HG03175 (cell line): Measurements from ENCODE around the gene SPG7.

Experiments
- ATAC-seq: cut with Tn5 transposase; IDR thresholded peaks from one replicate; pipeline ENCODE4 v1.9.1; 2021; ENCODE audit warnings: mild to moderate bottlenecking, moderate library complexity; ENCODE audit not compliant: unreplicated experiment

SPG7 gene

DNA sequence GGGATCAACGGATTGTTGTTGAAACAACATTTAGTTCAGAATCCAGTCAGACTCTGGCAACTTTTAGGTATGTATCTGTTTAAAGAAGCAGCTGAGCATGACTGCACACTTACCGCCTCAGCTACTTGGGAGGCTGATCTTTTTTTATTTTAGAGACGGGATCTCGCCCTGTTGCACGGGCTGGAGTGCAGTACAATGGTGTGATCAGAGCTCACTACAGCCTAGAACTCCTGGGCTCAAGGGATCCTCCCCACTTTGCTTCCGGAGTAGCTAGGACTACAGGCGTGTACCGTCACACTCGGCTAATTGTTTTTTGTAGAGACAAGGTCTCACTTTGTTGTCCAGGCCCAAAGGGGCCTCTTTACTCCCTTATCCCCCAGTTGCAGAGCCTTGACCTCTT lies 2.3 kb downstream of the SPG7 start:
- no peak for ATAC-seq

DNA sequence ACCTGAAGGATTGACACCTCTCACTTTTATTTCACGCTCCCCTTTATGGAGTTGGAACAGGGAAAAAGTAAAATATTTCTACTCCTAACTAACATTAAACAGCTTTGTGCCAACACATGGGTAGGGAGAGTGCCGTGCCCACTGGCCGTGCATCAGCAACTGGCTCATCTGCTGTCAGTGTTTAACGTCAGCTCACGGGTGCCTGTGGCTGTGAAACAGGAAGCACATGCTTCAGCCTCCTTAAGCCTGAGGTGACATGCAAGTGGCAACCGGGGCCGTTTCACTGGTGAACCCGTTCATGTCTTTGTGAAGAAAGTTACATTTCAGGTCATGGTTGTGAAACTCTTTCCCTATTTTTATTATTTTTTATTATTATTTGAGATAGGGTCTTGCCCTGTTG lies 3.2 kb downstream of the SPG7 start:
- ATAC-seq: no peak

DNA sequence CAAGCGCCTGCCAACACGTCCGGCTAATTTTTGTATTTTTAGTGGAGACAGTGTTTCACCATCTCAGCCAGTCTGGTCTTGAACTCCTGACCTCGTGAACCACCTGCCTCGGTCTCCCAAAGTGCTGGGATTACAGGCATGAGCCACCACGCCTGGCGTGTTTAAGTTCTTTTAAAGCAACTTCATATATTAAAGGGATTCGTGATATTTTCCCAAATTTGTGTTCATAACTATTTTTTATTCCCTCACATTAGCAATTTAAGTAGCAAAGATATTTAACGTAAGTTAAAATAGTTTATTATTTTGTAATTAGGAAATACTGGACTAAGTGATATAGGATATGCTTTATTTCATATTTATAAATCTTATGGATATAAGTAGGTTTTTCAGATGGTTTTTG lies 4.2 kb downstream of the SPG7 start:
- no peak for ATAC-seq

DNA sequence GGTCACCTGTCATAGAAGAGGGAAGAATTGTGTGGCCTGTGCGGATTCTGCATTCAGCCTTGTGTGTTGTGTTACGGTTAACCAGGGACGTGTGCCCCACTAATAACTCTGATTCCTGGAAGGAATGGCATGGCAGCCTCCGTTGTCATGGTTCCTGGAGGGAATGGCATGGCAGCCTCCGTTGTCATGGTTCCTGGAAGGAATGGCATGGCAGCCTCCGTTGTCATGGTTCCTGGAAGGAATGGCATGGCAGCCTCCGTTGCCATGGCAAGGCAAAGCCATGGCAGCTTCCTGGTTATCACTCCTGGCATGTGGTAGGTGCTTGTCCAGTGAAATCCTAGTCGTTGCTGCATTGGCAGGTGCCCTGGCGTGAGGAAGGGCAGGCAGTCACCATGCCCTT lies 8.9 kb downstream of the SPG7 start:
- ATAC-seq: no peak

DNA sequence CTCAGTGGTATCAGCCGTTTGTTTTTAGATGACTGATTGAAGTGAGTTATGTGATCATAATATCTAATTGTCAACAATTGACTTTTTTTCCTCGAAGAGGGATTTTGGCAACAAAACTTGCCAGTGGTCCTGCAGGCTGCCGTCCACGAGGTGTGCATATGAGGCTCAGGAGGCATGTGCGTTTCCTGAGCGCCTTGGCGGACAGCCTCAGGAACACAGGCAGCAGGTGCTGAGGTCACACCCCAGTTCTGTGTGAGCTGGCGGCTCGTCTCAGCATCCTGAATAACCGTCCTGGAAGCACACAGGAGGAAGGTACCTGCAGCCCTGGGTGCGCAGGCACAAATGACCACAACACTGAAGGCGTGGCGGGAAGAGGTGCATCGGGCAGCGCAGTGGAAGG lies 11.7 kb downstream of the SPG7 start:
- ATAC-seq: no peak

DNA sequence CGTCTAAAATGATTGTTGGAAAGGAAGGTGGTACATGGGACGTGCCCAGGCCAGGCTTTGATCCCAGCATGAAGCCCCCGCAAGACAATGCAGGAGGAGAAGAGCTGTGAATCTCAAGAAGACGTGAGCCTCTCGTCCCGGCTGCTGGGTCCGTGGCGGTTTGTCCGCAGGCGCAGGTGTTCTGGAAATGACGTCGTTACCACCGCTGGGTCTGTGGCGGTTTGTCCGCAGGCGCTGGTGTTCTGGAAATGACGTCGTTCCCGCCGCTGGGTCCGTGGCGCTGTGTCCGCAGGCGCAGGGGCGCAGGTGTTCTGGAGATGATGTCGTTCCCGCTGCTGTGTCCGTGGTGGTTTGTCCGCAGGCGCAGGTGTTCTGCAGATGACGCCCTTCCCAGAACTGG lies 14.1 kb downstream of the SPG7 start:
- ATAC-seq: no peak

DNA sequence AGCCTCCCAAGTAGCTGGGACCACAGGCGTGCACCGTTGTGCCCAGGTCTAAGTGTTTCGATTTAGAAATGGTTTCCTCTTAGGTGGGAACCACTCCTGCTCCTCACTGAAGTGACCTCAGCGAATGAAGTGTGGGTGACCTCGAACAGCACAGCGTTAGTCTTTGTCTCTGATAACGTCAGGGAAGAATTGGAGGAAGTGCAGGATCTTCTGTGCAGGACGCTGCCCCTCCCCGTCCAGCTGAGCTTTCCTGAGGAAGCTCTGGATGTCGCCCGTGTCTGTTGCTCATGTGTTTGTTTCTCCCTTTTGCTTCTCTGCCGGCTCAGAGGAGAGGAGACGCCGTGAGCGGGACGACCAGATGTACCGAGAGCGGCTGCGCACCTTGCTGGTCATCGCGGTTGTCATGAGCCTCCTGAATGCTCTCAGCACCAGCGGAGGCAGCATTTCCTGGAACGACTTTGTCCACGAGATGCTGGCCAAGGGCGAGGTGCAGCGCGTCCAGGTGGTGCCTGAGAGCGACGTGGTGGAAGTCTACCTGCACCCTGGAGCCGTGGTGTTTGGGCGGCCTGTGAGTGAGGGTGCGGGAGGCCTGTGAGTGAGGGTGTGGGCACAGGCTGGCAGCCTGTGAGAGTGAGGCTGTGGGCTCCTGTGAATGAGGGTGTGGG lies 15.6 kb downstream of the SPG7 start:
- no peak for ATAC-seq

DNA sequence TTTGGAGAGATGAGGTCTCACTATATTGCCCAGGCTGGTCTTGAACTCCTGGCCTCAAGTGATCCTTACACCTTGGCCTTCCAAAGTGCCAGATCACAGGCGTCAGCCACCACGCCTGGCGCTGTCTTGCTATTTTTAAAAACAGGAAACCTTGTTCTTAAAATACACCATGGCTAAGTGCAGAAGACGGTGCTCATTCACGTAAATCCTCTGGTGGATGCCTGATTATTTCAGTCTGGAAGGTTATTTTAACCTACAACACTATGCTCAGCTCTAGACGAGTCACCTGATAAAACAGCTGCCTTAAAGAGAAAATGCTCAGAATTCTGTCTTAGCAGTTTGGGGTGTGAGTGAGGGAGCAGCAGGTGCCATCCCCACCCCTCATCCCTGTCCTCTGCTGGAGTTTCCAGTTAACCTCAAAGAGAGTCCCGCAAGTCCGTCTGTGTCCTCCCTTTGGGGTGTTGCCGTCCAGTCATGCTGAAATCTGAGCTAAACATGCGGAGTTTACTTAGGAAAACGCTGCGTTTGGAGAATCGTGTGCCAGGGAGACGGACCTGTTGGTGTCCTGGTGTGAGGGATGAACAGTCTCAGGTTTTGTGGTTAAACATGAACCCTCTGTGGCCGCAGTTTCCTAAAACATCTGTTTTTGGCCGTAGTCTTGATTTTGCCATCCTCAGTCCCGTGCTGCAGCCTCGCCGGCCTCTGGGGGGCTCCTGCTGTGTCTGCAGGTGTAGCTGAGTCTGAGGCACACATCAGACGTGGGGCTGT lies 17.1 kb downstream of the SPG7 start:
- ATAC-seq: no peak

DNA sequence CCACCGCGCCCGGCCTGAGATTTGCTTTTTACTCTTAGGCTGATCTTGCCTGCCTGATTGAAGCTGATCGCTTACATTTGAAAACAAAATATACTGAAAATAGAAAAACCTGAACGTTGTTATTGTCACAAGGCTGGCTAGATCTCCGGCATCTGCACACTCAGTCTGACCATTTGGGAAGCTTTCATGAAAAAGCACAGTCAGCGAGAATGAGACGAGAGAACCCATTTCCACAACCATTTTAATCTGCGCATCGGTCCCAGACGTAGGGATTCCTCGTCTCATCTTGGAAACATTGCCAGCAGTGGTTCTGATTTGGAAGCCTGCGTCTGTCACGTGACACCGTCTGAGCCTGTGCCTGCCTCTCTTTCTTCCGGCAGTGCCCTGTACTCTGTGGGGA lies 20.9 kb downstream of the SPG7 start:
- ATAC-seq: no peak

DNA sequence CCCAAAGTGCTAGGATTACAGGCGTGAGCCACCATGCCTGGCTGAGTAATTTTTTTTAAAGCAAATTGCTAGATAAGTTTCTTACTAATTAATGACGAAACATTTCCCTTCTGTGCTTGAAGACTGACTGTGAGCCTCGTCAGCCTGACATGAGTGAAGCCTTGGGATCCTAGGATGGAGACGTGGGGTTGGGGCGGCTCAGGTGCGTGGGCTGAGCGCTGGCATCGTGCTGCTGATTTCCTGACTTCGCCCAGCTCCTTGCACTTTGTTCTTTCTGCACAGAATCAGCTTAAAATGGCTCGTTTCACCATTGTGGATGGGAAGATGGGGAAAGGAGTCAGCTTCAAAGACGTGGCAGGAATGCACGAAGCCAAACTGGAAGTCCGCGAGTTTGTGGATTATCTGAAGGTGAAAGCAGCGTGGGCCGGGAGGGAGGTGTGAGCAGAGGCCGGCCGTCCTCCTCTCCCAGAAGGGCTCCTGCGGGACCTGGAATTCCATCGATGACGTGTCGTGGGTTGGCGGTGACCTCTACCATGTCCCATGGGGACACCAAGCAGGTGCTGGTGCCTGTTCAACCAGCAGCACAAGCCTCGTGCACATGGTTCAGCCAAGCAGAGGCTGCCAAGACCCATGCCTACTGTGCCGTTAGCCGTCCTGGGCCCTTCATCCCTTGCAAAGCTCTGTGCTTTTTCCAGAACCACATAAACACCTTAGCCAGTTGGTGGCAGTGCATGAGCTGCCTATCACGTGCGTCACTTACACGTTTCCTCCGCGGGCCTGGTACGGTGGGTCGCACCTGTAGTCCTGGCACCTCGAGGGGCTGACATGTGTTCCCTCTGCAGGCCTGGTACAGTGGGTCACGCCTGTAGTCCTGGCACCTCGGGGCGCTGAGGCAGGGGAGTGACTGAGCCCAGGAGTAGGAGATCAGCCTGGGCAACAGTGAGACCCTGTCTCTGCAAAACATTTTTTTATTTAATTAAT lies 22.5 kb downstream of the SPG7 start:
- ATAC-seq: no peak

DNA sequence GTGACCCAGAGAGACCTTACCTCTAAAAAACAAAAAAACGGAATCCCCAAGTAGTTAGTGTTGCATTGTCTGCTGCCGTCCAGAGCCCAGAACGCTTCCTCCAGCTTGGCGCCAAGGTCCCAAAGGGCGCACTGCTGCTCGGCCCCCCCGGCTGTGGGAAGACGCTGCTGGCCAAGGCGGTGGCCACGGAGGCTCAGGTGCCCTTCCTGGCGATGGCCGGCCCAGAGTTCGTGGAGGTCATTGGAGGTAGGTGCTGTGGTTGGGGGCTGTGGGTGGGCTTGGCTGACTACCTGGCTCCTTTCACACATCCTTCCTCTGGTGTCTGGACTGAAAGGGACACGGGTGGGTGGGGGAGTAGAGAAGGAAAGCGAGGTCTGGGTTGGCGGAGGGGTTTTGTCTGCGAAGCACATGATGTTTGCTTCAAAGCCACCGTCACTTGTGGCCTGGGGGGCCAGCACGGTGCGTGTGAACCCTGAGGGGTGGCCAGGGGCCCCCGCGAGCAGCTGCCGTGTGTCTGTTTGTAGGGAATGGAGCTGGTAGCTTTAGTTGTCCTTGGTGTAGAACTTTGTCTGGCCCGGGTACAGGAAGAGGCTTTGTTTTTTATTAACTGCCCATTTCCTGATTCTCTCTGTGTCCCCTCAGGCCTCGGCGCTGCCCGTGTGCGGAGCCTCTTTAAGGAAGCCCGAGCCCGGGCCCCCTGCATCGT lies 23.8 kb downstream of the SPG7 start:
- no peak for ATAC-seq

DNA sequence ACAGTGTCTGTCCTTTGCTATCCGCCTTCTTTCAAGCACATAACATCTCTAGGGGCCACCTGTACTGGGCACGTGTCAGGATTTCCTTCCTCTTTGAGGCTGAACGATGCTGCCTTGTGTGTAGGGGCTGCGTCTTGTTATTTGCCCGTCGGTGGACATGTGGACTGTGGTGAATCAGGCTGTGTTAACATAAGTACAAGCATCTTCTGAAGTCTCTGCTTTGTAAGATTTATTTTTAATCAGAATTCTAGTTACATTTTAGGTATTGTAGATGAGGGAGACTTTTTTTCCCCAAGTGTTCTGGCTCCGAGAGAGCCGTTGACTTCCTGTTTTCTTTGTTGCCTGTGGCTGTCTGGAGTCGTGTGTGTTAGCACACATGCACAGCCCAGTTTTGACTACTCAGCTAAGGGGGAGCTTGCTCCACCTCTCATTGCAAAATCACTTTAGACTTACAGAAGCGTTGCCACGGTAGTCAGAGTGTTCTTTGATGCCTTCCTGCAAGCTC lies 26.1 kb downstream of the SPG7 start:
- no peak for ATAC-seq

DNA sequence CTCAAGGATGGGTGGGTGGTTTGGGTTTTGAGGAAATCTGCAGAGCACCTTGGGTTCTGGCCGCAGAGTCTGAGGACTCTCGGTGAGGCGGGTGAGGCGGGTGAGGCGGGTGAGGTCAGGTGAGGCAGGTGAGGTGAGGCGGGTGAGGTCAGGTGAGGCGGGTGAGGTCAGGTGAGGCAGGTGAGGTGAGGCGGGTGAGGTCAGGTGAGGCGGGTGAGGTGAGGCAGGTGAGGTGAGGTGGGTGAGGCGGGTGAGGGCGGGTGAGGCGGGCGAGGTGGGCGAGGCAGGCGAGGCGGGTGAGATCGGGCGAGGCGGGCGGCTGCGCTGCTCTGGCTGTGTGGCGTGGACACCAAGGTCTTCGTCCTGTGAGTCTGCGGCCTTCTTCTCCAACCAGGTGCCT lies 28.2 kb downstream of the SPG7 start:
- no peak for ATAC-seq

DNA sequence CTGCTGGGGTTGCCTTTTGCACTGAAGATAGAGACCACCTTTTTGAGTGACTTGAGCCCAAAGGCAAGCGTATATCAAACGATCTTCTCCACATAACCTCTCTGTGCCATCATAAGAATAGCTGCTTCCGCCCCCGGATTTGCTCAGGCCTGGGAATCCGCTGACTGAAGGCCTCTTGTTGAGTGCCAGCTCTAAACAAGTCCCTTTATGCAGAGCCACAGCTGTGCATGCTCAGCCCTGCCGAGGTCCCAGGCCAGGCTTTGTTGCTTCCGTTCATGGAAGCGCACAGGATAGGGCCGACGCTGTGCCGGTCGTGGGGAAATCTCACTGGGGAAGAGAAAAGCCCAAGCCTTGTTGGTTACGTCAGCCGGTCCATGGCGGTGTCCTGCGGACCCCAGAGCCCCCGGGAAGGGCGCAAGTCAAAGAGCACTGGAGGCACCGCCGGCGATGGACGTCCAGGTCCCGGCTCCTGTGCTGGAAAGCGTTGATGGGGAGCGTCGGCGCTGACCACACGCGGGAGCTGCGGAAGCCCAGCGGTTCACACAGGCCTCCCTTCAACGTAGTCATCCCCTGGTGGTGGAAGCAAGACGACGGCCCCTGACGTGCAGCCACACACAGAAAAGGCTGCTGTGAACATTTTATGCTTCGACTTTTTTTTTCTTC lies 28.8 kb downstream of the SPG7 start:
- ATAC-seq: no peak

DNA sequence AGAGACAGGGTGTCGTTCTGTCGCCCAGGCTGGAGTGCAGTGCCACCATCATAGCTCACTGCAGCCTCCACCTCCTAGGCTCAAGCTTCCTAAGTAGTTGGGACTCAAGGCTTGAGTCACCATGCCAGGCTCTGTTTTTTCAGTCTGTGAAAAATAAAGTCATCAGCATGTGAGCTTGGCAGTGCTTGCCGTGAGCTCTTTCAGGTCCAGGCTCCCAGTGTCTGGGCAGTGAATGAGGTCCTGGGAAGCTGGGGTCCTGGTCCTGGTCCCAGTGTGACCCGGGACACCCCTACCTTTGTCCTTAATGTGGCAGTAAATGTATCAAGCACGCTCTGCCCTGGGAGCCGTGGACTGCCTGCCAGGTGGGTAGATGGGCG lies 29.3 kb downstream of the SPG7 start:
- no peak for ATAC-seq

DNA sequence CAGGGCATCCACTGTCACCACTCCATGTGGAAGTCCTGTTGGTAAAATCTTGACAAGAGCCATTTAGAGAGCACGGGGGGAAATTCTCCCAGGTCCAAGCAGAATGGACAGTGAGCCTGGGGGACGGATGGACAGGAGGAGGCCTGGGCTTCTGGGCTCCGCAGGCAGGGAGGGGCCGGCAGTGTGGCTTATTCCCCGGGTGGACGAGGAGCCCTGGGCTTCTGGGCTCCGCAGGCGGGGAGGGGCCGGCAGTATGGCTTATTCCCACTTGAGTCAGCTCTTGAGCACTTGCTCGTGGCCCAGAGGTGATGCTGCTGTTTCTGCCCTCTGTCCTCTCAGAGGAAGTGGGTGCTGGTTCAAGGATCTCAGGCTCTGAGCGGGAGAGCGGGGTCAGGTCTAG lies 30.1 kb downstream of the SPG7 start:
- ATAC-seq: no peak

DNA sequence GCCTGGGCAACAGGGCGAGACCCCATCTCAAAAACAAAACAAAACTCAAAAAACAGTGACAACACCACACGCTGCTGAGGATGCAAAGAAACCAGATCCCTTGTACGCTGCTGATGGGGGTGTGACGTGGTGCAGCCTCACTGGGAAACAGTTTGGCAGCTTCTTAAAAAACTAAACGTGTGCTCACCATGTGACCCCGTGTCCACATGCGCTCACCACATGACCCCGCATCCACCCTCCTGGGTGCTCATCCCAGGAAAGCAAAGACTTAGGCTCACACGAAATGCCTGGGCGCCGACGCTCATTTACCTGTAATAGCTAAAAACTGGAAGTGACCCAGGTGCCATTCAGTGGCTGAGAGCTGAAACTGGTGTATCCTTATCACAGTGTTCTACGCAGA lies 32.4 kb downstream of the SPG7 start:
- ATAC-seq: no peak

DNA sequence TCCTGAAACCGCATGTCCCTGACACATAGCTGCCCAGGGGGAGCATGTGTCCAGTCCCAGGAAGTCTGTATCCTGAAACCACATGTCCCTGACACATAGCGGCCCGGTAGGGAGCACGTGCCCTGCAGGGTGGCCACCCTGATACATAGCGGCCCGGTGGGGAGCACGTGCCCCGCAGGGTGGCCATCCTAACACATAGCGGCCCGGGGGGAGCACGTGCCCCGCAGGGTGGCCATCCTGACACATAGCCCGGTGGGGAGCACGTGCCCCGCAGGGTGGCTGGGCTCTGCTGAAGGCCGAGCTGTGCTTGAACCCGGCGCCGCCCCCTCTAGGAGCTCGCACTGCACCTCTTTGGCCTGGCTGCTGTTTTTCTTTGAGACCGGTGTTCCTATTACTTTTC lies 33.6 kb downstream of the SPG7 start:
- no peak for ATAC-seq

DNA sequence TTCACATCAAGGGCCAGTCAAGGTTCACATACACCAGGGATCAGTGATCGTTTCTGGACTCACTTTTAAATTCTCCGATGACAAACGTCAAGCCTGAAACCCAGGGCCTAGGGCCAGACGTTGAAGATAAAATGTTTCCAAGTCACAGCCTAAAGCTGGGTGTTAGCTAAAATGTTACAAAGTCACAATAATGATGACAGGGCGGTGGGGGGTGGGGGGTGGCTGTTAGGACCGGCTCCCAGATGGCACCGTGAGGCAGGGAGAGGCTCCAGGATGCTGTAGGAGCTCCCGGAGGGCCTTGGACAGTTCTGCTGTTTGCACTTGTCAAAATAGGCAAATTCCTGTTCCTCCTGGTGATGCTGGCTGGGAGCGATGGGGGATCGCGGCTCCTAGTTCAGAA lies 35.9 kb downstream of the SPG7 start:
- no peak for ATAC-seq

DNA sequence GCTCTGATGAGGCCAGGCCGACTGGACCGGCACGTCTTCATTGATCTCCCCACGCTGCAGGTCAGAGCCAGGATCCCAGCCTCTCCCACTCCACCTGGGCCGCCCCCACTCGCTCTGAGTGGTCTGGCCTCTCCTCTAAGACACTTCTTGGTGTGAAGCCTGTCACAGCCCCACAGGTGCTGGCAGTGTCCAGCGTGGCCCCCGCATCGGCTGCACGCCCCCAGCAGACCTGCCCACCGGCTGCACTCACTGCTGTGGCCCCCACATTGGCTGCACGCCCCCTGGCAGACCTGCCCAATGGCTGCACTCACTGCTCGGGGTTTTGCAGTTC lies 36.5 kb downstream of the SPG7 start:
- no peak for ATAC-seq
